Limb (tissue), 2 donors: ENCODE measurements around the gene POLR2L.
A peak's percentile ranks its signal among the peaks of the same experiment; 100 is the strongest.

Experiments used
- DNase-seq, 2 donors: peaks; one replicate each; pipeline ENCODE4 v3.0.0-alpha.2; 2016; ENCODE audit errors: extremely low spot score in 2 of 2

POLR2L gene

GRCh38 chr11:812390-812789 lies 29.9 kb downstream of the POLR2L start:
- DNase-seq: no peak

DNA sequence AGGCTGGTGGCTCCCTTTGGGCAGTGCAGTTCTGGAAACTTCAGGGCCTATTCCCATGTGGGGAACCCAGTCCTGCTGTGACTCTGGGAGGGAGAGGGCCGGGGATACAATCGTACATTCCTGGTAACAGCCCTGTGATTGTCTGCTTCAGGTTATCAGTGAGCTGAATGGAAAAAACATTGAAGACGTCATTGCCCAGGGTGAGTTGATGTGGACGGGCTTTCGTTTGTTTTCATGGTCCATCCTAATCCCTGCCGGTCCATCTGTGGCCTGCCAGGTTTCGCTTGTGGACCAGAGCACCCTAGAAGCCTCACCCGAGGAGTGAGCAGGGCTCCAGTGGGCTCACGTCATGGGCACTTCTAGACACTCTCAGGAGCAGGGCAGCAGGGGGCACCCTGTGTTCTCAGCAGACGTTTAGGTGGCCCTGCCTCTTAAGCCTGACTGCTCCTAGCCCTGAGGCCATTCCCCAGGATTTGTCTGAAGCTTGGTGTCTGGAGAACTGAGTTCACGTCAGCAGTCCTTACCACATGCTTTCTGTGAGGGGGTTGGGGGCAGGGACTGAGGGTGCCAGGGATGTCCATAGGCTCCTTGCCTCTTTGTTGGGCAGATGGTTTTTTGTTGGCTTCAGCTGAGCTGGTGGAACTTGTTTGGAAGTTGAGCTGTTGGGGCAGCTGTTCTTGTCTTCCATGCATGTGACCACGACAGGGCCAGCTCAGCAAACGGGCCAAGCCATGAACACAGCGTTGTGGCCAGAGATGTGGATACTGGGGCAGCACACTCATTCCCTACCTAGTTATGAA lies 30.7 kb downstream of the POLR2L start:
- no peak for DNase-seq

DNA sequence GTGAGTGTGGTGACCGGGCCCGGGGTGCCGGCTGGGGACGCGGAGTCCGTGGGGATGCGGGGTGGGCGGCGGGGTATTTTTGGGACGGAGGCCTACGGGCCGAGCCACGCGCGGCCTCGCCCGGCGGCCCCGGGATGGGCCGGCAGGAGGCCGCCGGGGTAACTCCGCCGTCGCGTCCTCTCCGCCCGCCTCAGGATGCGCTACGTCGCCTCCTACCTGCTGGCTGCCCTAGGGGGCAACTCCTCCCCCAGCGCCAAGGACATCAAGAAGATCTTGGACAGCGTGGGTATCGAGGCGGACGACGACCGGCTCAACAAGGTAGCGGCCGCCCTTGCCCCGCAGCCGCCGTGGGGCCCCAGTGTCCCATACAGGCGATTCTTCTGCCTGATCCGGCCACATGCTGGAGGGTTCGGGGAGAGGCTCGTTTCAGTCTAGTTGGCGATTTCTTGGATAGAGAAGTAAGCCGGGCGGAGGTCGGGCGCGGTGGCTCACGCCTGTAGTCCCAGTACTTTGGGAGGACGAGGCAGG lies 32.2 kb downstream of the POLR2L start:
- no peak for DNase-seq

DNA sequence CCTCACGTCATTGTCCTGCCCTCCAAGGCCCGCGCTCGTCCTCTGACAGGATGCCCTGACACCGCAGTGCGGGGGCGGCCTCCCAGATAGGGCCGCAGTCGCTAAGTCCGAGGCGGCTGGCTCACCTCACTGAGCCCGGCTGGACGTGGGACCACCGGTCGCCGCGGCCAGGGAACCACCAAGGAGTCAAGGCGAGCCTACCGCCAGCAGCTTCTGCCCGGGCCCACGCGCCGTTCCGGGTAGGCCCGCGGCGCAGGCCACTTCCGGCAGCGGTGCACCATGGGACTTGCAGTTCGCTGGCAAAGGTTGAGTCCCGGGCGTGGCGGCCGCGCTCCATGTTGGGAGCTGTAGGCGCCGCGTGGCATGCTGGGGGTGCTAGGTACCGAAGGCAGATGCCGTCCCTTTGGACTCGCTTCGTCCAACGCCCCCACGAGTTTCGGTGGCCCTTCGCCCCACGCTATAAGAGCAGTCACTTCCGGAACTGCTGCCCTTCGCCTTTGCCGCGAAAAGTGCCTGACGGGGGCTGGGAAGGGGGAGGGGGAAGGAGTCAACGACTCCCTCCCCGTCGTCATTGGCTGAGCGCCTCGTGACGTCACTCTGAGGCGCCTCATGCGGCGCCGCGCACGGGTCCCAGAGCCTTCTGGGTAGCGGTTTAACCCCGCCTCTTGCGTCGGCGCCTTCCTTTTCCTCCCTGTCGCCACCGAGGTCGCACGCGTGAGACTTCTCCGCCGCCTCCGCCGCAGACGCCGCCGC lies 32.9 kb downstream of the POLR2L start, which contains the start of gene RPLP2:
RPLP2 (plus strand) TSS at position 681 of the 753 bp plus-strand sequence. CDS start 268 bp downstream, outside the sequence.
- DNase-seq: peak; percentile 96 to 99

GRCh38 chr11:808427-809286 lies 33.7 kb downstream of the POLR2L start:
- DNase-seq: no peak

DNA sequence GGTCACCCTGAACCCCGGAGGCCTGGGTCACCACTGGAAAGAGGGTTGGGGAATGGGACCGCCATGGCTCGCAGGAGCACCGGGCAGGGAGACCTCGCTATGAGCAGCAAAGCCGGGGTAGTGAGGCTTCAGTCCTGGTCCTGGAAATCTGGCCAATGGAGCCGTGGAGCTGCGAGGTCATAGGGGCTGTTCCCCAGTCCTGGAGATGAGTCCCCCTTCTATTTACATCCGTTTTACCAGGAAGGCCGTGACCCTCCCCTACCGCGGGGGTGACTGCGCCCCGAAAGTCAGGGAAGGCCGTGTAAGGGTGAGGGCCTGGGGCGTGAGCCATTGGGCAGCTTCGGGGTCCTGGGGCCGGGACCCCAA lies 37.7 kb downstream of the POLR2L start:
- no peak for DNase-seq

- no peak for DNase-seq
Observed at GRCh38 chr11:803770-804598, 38.3 kb downstream of the POLR2L start.

GRCh38 chr11:803467-803742 lies 38.9 kb downstream of the POLR2L start:
- no peak for DNase-seq

DNA sequence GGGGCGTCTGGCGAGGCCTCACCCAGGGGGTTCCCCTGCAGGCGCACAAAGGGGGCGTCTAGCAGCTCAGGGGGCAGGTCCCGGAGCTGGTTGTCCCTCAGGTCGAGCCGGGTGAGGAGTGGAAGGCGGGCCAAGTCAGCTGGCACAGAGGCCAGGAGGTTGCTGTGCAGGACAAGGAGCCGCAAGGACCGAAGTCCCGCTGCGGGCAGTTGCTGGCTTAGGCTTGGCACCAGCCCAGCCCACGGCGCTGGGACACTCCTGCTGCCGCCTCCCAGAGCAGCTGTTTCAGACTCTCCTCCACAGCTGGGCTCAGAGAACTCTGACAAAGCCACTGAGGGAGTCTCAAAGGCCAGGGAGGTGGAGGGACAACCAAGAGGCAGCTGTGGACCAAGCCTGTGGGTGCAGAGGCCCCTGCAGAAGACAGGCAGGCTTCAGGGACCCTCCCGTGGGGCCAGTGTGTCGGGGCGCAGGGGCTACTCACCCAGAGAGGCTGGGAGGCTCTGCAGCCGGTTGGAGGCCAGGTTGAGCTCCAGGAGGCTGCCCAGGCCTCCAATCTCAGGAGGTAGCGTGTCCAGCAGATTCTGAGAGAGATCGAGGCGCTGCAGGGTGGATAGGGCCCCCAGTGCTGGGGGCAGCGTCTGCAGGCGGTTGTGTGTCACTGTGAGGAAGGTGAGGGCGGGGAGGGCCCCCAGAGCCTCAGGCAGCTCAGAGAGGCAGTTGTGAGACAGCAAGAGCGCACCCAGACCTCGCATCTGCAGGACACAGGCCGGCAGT lies 39.4 kb downstream of the POLR2L start:
- no peak for DNase-seq

- DNase-seq: no peak
Observed at GRCh38 chr11:802018-802617, 40.2 kb downstream of the POLR2L start.

DNA sequence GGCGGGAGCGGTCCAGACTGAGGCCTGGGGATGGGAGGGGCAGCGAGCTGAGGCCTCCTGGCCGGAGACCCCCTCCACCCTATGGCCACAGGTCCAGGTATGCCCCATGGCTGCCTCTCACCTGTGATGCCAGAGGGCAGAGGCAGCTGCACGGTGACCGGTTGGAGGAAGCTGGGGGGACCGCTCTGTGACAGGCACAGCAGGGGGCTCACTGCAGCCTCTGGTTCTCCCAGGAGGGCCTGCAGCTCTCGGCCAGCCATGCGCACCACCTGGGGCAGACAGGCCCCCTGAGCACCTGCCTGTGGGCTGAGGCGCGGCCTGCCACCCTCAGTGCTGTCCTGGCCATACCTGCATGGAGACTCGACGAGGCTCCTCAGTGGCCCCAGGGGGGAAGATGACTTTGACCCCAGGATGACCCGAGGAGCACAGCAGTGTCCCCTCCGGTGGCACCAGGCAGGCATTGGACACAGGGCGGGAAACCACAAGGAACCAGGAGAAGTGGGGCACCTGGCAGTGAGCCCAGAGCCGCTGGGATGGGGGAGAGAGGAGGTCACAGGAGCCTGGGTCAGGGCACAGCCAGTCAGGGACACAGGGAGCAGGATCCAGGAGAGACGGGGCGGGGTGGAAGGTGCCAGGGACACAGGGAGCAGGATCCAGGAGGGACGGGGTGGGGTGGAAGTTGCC lies 41.1 kb downstream of the POLR2L start:
- DNase-seq: no peak

DNA sequence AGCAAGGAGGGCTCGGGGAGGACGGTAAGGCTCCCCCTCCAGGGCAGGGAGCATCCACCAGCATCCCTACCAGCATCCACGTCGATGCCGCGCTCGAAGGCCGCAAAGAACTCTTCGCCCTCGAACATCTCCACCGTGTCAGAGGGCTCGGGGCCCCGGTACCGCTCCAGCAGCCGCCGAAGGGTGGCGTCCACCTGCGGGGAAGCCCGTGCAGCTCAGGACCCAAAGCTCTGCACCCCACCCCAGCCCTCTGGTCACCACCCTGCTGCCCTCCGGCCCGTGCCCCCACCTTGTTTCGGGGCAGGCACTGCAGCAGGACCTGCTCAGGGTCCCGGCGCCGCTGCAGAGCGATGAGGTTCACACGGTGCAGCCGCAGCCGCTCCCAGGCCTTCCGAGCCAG lies 41.9 kb downstream of the POLR2L start:
- no peak for DNase-seq

GRCh38 chr11:799641-800316 lies 42.5 kb downstream of the POLR2L start:
- DNase-seq: no peak

DNA sequence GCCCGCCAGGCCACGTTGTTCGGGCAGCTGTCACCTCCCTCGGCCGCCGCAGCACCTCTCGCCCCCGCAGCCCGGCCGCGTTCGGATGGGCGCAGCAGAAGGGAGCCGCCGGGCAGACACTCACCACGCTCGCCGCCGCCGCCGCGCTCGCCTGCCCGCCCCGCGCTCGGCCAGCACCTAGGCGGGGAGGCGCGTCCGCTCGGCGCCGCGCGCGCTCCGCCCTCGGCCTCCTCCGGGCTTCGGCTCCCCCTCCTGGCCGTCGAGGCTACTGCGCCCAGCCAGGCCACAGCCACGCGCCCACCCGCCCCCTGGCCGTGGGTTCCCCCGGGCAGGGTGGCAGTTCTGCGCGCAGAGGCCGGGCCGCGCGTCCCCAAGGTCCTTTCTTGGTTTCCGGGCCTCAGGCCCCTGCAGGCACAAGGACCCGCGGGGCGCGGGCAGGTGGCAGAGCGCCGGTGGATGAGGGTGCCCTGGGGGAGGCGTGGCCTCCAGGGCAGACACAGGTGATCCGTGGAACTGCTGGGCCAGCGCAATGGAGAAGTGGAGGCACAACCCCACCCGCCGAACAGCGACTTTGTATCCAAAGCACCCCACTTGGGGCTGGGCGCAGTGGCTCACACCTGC lies 44.1 kb downstream of the POLR2L start, which contains the start of gene SLC25A22:
SLC25A22 (minus strand) TSS at position 189 of the 621 bp plus-strand sequence. CDS start 3,275 bp downstream, outside the sequence.
- DNase-seq: peak; percentile 85 to 92

GRCh38 chr11:797296-798092 lies 44.8 kb downstream of the POLR2L start:
- DNase-seq: peak; percentile 89

- no peak for DNase-seq
Observed at GRCh38 chr11:796565-797295, 45.6 kb downstream of the POLR2L start.
